Esophagus muscularis mucosa (tissue), 4 donors: ENCODE results near the gene FBXO36. TPM values are rescaled to one million over a fixed set of nuclear protein-coding genes. Genes with fewer than 3 reads are reported as not detected.
A peak's percentile ranks its signal among the peaks of the same experiment; 100 is the strongest.

Experiments used
- DNase-seq: peaks from one replicate; pipeline ENCODE4 v3.0.0-alpha.2; 2017; ENCODE audit errors: extremely low spot score
- H3K27ac ChIP-seq, 4 donors: fragments of 200-600 bp; sonication (generic); replicated peaks in 1 of 4; 1 replicate in 3 of 4; 2 replicates in 1 of 4; pipeline ENCODE4 v1.5.1; 2016 to 2019; ENCODE audit warnings: mild to moderate bottlenecking in 1 of 4
- H3K27me3 ChIP-seq, 4 donors: fragments of 200-600 bp; sonication (generic); one replicate each; pipeline versions ENCODE4 v1.5.1 to v1.6.0; 2016 to 2019
- H3K36me3 ChIP-seq, 4 donors: fragments of 200-600 bp; sonication (generic); one replicate each; pipeline ENCODE4 v1.5.1; 2016 to 2019
- H3K4me1 ChIP-seq, 4 donors: fragments of 200-600 bp; sonication (generic); one replicate each; pipeline ENCODE4 v1.5.1; 2016 to 2019
- H3K4me3 ChIP-seq, 4 donors: fragments of 200-600 bp; sonication (generic); 1 replicate in 2 of 4; 2 replicates in 2 of 4; pipeline ENCODE4 v1.5.1; 2016 to 2019; ENCODE audit warnings: mild to moderate bottlenecking in 4 of 4, moderate library complexity in 1 of 4
- H3K9me3 ChIP-seq, 4 donors: fragments of 200-600 bp; sonication (generic); 1 replicate in 3 of 4; 2 replicates in 1 of 4; pipeline ENCODE4 v1.5.1; 2016 to 2019
- CTCF ChIP-seq, 3 experiments: fragments of 200-600 bp in 2 of 3; fragments of 450-650 bp in 1 of 3; sonication (generic) in 2 of 3; IDR thresholded peaks; one replicate each; pipeline ENCODE4 v1.5.1; 2017 to 2019; ENCODE audit warnings: antibody characterized with exemption in 3 of 3, mild to moderate bottlenecking in 2 of 3, moderate library complexity in 1 of 3
- EP300 ChIP-seq: sonication (generic); formaldehyde crosslinking; IDR thresholded peaks from one replicate; pipeline ENCODE4 v1.6.1; 2017; ENCODE audit warnings: antibody characterized with exemption
- POLR2A ChIP-seq: fragments of 450-650 bp; IDR thresholded peaks from one replicate; pipeline ENCODE4 v1.6.1; 2017; ENCODE audit warnings: antibody characterized with exemption, moderate library complexity, mild to moderate bottlenecking, low read depth
- POLR2AphosphoS5 ChIP-seq, 2 donors: sonication (generic); formaldehyde crosslinking; IDR thresholded peaks; one replicate each; pipeline ENCODE4 v1.6.1; 2017; ENCODE audit warnings: antibody characterized with exemption in 2 of 2
- WGBS: methylation state at CpG from one replicate; pipeline ENCODE4 v1.1.5; 2018; 5-methylcytosine and 5-hydroxymethylcytosine counted together
- intact Hi-C: fragments of 100-400 bp; cut with DNase I; formaldehyde crosslinking; loops from one replicate; pipeline ENCODE4 v1.15.1; 2023
- total RNA-seq, 4 donors: library from RNA; depleted of rRNA; stranded (reverse); fragments of >200 nt; gene quantifications; one replicate each; pipeline versions ENCODE4 v1.1.0 to v1.2.1, GENCODE V29; 2016

Gene FBXO36
- total RNA-seq, 4 donors from 2014 or later, result 1.6 to 2.8 (median 2.6) TPM

DNA sequence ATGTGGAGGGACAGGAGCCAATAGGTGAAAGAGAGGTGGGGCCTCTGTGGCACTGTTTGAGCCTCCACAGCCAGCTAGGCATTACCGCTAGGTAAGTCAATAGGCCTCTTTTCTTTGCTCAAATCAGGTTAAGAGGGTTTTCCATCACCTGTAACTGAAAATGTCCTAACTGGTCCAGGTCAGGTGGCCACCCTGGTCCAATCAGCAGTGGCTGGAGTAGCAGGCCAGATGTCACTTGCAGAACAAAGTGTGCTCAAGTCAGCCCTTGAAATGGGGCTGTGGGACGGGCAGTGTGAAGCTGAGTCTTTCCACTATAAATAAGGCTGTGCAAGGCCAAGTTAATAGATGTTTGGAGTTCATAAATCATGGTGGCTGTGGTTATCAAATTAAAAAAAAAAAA, 20.9 kb downstream of the FBXO36 start:
- intact Hi-C loops, result no loop called here
- Histone ChIP-seq H3K9me3 (no peaks in the 10 kb centered on the region), H3K4me1 (peaks cover 0 to 12% (median 10%) of the 10 kb centered on the region in 4 donors), H3K27me3 (no peaks in the 10 kb centered on the region), H3K27ac (no peak overlapping the region), H3K36me3 (no peaks in the 10 kb centered on the region), H3K4me3 (no peak overlapping the region)
- WGBS, result 78% methylated on average over 2 of the region's 2 CpGs
- no peak for DNase-seq
- TF ChIP-seq CTCF (IDR thresholded peaks at IDR 0.05), result no peak
- no peak for TF ChIP-seq POLR2AphosphoS5 (IDR thresholded peaks at IDR 0.05)
- no peak for TF ChIP-seq EP300
- no peak for TF ChIP-seq POLR2A

- H3K4me3 ChIP-seq, result no peak overlapping the region
- 53% methylated on average over 5 of the region's 5 CpGs for WGBS
- H3K9me3 ChIP-seq, result no peaks in the 10 kb centered on the region
- H3K27ac ChIP-seq, result peak overlapping the region in 1 of 4 donors; percentile 21
- H3K27me3 ChIP-seq, result no peaks in the 10 kb centered on the region
- intact Hi-C loops, result no loop called here
- peaks cover 0 to 12% (median 10%) of the 10 kb centered on the region in 4 donors for H3K4me1 ChIP-seq
- TF ChIP-seq POLR2A, result no peak
- TF ChIP-seq CTCF (IDR thresholded peaks at IDR 0.05), result no peak
- no peak for TF ChIP-seq POLR2AphosphoS5 (IDR thresholded peaks at IDR 0.05)
- no peak for TF ChIP-seq EP300
- no peaks in the 10 kb centered on the region for H3K36me3 ChIP-seq
- DNase-seq, result no peak
Observed at GRCh38 chr2:229943770-229944449, 21.6 kb downstream of the FBXO36 start.

DNA sequence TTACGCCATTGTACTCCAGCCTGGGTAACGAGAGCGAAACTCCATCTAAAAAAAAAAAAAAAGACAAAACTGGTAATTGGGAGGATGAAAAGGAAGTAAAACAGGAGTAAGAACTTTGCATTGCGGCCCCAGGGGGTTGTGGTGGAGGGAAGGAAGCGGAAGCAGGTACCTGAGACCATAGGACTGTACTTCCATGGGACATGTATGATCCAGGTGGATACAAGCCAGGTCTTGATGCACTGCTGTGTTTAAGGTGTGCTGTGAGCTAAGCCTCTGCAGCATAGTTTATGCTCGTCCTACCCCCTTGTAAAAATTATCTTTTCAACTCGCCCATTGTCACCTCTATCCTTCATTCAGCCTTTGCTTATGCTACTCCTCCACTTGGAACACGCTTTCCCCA, 23.7 kb downstream of the FBXO36 start:
- intact Hi-C loops, result no loop called here
- Histone ChIP-seq H3K36me3 (no peaks in the 10 kb centered on the region), H3K4me1 (peaks cover 0 to 12% (median 10%) of the 10 kb centered on the region in 4 donors), H3K27ac (no peak overlapping the region), H3K9me3 (no peaks in the 10 kb centered on the region), H3K27me3 (no peaks in the 10 kb centered on the region), H3K4me3 (no peak overlapping the region)
- no peak for TF ChIP-seq POLR2AphosphoS5 (IDR thresholded peaks at IDR 0.05)
- no peak for TF ChIP-seq EP300
- TF ChIP-seq POLR2A, result no peak
- TF ChIP-seq CTCF (IDR thresholded peaks at IDR 0.05), result no peak
- no peak for DNase-seq
- 90% methylated on average over 8 of the region's 8 CpGs for WGBS

DNA sequence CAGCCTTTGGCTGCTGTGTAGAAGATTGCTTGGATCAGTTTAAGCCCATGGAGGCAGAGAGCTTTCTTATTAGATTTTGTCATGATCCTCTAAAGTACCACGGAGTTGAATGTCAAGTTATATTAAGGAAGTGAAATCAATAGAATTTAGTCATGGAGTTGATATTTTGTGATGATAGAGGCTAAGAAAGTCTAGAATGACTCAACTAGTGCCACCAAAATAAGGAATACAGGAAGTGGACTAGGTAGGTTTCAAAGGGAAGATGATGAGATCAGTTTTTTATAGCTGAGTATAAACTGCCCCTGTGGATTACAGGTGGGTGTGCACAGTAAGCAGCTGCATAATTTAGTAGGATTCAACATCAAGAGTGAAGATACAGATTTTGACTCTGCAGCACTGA, 25.2 kb downstream of the FBXO36 start:
- TF ChIP-seq POLR2AphosphoS5 (IDR thresholded peaks at IDR 0.05) (no peak), POLR2A (no peak), EP300 (no peak), CTCF (IDR thresholded peaks at IDR 0.05) (no peak)
- WGBS, result 83% methylated on average over 1 of the region's 1 CpG

More for the DNA sequence above, 25.2 kb downstream of the FBXO36 start:
- Histone ChIP-seq H3K4me3 (no peak overlapping the region), H3K36me3 (no peaks in the 10 kb centered on the region), H3K27me3 (no peaks in the 10 kb centered on the region), H3K27ac (no peak overlapping the region), H3K9me3 (no peaks in the 10 kb centered on the region), H3K4me1 (peaks cover 0 to 12% (median 10%) of the 10 kb centered on the region in 4 donors)
- intact Hi-C loops, result no loop called here
- DNase-seq, result no peak
